Testis (tissue), 2 donors: ENCODE results near the gene ASB4.

Experiments used
- CTCF ChIP-seq, 3 experiments: fragments of 450-650 bp in 2 of 3; fragments of 200-600 bp in 1 of 3; sonication (generic) in 1 of 3; IDR thresholded peaks; one replicate each; pipeline ENCODE4 v1.5.1; 2016 to 2019; ENCODE audit warnings: antibody characterized with exemption in 3 of 3, mild to moderate bottlenecking in 2 of 3, moderate library complexity in 1 of 3
- POLR2A ChIP-seq: fragments of 450-650 bp; IDR thresholded peaks from one replicate; pipeline ENCODE4 v1.6.1; 2017; ENCODE audit warnings: antibody characterized with exemption, mild to moderate bottlenecking, moderate library complexity

GRCh38 chr7:95490231-95490762, 4.6 kb downstream of the ASB4 start:
- no peak for TF ChIP-seq CTCF (IDR thresholded peaks at IDR 0.05)
- TF ChIP-seq POLR2A, result no peak
